KBM-7 (cell line): ENCODE measurements around the gene DNAJC6.

Experiments used
- DNase-seq: peaks from one replicate; pipeline ENCODE4 v3.0.0-alpha.2; 2015
- in situ Hi-C: fragments of 300-500 bp; cut with MboI; formaldehyde crosslinking; loops from 2 replicates; pipeline ENCODE4 v1.14.3; 2020; ENCODE audit warnings: low sequenced_read_pairs, low pct_unique_long_range_greater_than_20kb, mixed read lengths

Gene DNAJC6

DNA sequence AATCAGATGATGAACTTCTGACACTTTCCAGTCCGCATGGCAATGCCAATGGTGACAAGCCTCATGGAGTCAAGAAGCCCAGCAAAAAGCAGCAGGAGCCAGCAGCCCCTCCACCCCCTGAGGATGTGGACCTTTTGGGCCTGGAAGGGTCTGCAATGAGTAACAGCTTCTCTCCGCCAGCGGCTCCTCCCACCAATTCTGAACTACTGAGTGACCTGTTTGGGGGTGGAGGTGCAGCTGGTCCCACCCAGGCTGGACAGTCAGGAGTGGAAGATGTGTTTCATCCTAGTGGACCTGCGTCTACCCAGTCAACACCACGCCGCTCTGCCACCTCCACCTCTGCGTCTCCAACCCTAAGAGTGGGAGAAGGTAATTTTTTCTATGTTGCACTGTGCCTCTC lies 83.2 kb downstream of the DNAJC6 start:
- DNase-seq = no peak
- in situ Hi-C loops = no loop called here

- no peak for DNase-seq
- in situ Hi-C loops = no loop called here
Observed at GRCh38 chr1:65393347-65393746, 84.0 kb downstream of the DNAJC6 start.

DNA sequence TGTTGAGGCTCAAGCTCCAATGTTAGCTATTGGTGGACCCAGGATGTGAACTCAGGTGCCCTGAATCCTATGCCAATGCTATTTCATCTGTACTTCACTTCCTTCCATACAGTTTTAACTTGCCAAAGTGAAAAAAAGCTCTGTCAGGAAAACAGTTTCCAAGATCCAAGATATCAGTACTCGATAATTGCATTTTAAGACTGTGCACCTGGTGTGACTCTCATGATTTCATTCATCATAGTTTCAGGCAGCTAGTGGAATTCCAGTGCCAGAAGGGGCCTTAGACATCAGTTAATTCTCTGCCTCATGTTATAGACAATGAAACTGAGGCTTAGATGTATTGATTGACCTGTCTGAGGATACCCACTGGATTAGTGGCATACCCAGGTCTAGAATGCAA lies 84.6 kb downstream of the DNAJC6 start:
- DNase-seq = no peak
- in situ Hi-C loops = no loop called here

DNA sequence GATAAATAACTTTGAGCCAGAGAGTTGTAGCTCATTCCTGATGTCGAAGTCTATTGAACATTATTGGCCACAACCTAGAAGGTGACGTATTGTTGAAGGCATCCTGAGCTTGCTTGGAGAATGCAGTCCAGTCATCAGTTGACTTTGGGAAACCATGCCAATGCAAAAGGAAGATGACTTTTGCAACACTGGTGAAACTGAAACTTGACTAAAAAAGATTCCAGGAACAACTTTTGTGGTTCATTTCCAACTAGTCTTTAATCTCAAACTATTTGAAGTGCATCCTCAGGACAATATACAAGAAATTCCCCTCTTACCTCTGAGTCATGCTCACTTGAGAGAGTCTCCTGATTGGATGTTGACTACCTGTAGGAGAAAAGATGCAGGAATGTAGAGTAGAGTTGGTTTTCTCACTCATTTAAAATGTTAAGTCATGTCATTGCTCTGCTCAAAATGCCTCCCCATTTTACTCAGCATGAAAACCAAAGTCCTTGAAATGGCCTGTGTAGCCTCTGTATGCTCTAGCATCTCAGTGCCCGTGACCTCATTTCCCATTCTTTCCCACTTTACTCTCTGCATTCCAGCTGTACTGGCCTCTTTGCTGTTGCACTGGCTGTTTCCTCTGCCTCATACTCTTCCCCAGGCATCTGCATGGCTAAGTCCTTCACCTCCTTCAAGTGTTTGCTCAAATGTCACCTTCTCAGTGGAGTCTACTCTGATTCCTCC lies 86.7 kb downstream of the DNAJC6 start:
- no peak for DNase-seq
- in situ Hi-C loops = no loop called here

DNA sequence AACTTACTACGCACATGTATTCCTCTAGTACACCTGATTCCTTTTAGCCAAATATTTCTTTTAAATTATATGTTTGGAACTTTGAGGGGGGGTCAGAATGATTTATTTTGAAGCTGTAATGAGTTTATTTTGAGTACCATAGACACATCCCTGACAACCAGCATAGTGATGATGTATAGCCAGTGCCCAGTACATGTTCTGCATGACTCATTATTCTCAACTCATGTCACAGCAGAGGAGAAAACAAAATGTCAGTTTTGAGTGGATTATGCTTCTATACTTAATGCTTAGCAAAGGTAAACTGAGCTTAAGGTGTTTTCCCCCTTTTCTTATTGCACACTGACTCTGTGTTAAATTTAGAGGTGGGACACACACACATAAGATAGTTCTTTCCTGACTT lies 88.7 kb downstream of the DNAJC6 start:
- no peak for DNase-seq
- in situ Hi-C loops = no loop called here

- in situ Hi-C loops = no loop called here
- DNase-seq = no peak
Observed at GRCh38 chr1:65399003-65399402, 89.7 kb downstream of the DNAJC6 start.

DNA sequence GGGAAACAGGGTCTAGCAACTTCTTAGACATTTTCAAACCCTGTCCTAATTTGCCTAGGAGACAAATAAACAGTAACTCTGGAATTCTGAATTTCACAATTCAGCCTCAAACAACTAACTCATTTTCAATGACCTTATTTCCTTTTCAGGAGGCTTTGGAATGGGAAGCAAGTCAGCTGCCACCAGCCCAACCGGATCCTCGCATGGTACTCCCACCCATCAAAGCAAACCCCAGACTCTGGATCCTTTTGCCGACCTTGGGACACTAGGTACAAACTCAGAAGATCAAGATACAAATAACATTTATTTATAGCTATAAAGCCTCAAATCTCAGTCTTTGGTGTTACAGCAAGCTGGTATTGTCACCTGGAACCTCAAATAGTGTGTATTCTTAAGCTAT lies 92.3 kb downstream of the DNAJC6 start:
- in situ Hi-C loops = no loop called here
- no peak for DNase-seq

DNA sequence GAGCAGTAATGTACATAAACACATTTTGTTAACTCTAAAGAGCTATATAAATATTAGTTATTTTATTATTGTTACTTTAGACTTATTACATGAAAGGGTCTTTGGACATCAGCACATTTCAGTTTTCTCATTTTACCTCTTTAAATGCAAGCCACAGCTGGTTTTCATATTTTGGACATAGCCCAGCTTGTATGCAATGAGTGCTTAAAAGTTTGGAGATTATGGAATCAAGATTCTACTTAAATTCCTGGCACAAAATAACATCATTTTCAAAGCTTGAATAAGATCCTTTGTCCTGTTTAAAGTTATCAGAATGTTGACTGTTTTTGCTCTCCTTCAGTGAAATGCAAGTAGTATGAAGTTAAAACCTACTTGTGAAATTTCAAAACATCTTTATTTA lies 95.6 kb downstream of the DNAJC6 start:
- in situ Hi-C loops = no loop called here
- no peak for DNase-seq

- in situ Hi-C loops = no loop called here
Observed at GRCh38 chr1:65407877-65408276, 98.5 kb downstream of the DNAJC6 start.

GRCh38 chr1:65409314-65409713 lies 100.0 kb downstream of the DNAJC6 start:
- in situ Hi-C loops = no loop called here
- no peak for DNase-seq

More at GRCh38 chr1:65407877-65408276, 98.5 kb downstream of the DNAJC6 start:
- DNase-seq = no peak

- in situ Hi-C loops = no loop called here
Observed at GRCh38 chr1:65409816-65410326, 100.5 kb downstream of the DNAJC6 start.

GRCh38 chr1:65412256-65412983 lies 103.1 kb downstream of the DNAJC6 start:
- in situ Hi-C loops = no loop called here

More at GRCh38 chr1:65409816-65410326, 100.5 kb downstream of the DNAJC6 start:
- DNase-seq = no peak

DNA sequence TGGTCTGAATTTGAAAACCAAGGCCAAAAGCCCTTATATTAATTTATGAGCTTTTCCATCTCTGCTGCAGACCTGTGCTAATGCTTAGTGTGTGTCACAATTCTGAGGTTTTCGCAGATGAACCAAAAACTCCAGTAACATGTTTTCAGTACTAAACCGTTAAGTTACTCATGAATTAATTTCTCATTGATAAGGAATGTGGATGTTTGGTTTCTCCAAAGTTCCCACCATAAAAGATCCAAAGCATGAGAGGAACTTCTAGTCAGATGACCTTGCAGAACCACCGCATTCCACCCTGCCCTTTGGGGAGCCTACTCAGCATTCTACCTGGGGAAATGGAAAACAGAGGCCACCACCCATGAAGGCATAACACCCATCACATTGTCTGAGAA lies 103.6 kb downstream of the DNAJC6 start:
- DNase-seq = no peak
- in situ Hi-C loops = no loop called here

More at GRCh38 chr1:65412256-65412983, 103.1 kb downstream of the DNAJC6 start:
- no peak for DNase-seq

DNA sequence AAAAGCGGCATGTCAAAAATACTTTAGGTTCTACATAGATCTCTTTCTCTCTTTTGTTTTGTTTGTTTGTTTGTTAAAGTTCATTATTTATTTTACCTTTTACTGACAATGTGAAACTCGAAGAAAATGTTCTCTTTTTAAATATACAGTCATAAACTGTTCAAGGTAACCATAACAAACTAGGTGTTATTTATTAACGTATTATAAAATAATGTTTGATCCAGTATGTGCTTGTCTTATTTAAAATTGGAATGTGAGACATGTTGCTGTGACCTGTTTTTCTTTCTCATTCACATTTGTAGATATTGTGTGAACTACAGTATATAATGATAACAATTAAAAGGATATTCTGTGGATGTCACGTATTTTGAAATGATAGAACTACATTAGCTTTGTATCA lies 105.2 kb downstream of the DNAJC6 start:
- in situ Hi-C loops = no loop called here
- no peak for DNase-seq

DNA sequence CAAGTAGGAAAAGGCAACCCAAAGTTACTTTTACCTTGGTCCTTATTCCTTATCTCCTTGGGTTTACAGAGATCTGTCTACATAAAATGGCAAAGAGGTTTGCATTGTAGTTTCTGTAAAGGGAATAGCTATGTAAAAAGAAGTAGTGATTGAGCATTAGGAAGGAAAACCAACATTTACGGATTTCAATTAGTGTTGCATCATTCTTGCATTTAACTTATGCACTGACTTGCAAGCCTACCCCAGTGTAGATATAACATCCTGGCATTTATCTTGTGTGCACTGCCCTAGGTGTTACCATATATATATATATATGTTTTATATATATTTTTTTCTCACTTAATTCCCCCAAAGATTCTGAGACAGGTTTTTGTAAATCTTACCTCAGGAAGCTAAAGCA lies 107.4 kb downstream of the DNAJC6 start:
- in situ Hi-C loops = no loop called here
- no peak for DNase-seq

- no peak for DNase-seq
- in situ Hi-C loops = no loop called here
Observed at GRCh38 chr1:65417729-65418128, 108.4 kb downstream of the DNAJC6 start.

- in situ Hi-C loops = no loop called here
- no peak for DNase-seq
Observed at GRCh38 chr1:65418522-65419185, 109.3 kb downstream of the DNAJC6 start.

GRCh38 chr1:65419681-65420589 lies 110.6 kb downstream of the DNAJC6 start:
- in situ Hi-C loops = no loop called here
- DNase-seq = peak; percentile 95
